Upper lobe of left lung (tissue), 4 donors: ENCODE results near the gene DCAF8L1.

Experiments used
- CTCF ChIP-seq, 6 experiments: fragments of 450-650 bp in 4 of 6; fragments of 200-600 bp in 2 of 6; sonication (generic) in 2 of 6; IDR thresholded peaks; one replicate each; pipeline ENCODE4 v1.5.1; 2016 to 2019; ENCODE audit warnings: antibody characterized with exemption in 6 of 6
- POLR2A ChIP-seq, 4 donors: fragments of 450-650 bp; IDR thresholded peaks; one replicate each; pipeline ENCODE4 v1.5.1; 2016 to 2017; ENCODE audit warnings: antibody characterized with exemption in 4 of 4, mild to moderate bottlenecking in 2 of 4

- TF ChIP-seq CTCF (IDR thresholded peaks at IDR 0.05): no peak
- no peak for TF ChIP-seq POLR2A (IDR thresholded peaks at IDR 0.05)
These were observed 47.9 kb downstream of the DCAF8L1 start for GRCh38 chrX:27933361-27933760.
